GM23338 (cell line): Measurements from ENCODE around the gene PPP1R3D. TPM values are rescaled to one million over a fixed set of nuclear protein-coding genes. Genes with fewer than 3 reads are reported as not detected.

Experiments
- ATAC-seq: fragments of 200-7000 bp; cut with Tn5 transposase; 3 replicates; pipeline ENCODE4 v1.9.1; 2020
- DNase-seq: peaks from one replicate; pipeline ENCODE4 v3.0.0-alpha.2; 2015; ENCODE audit warnings: low spot score
- H2AFZ ChIP-seq: fragments of 200-600 bp; sonication (generic); 2 replicates; pipeline ENCODE4 v1.8.0; 2016; ENCODE audit warnings: antibody characterized with exemption, mild to moderate bottlenecking, moderate library complexity
- H3F3A ChIP-seq: fragments of 200-600 bp; sonication (generic); replicated peaks from 2 replicates; pipeline ENCODE4 v1.8.0; 2017; ENCODE audit warnings: antibody characterized with exemption, mixed run types, low read depth
- H3K27ac ChIP-seq: fragments of 200-600 bp; sonication (generic); 2 replicates; pipeline ENCODE4 v1.6.1; 2016; ENCODE audit warnings: low read depth
- H3K27me3 ChIP-seq: fragments of 200-600 bp; sonication (generic); 2 replicates; pipeline ENCODE4 v1.8.0; 2016; ENCODE audit warnings: mild to moderate bottlenecking, mixed run types, moderate library complexity; ENCODE audit not compliant: insufficient read depth
- H3K36me3 ChIP-seq: fragments of 200-600 bp; sonication (generic); 2 replicates; pipeline ENCODE4 v1.8.0; 2016; ENCODE audit warnings: mild to moderate bottlenecking; ENCODE audit not compliant: insufficient read depth
- H3K4me1 ChIP-seq: fragments of 200-600 bp; sonication (generic); 2 replicates; pipeline ENCODE4 v1.8.0; 2016; ENCODE audit warnings: mild to moderate bottlenecking, moderate library complexity; ENCODE audit not compliant: insufficient read depth
- H3K4me2 ChIP-seq: fragments of 200-600 bp; sonication (generic); 2 replicates; pipeline ENCODE4 v1.7.1; 2017; ENCODE audit warnings: mixed run types
- H3K4me3 ChIP-seq: fragments of 200-600 bp; sonication (generic); 2 replicates; pipeline ENCODE4 v1.6.1; 2016; ENCODE audit warnings: mixed run types
- H3K79me2 ChIP-seq: fragments of 200-600 bp; sonication (generic); replicated peaks from 2 replicates; pipeline ENCODE4 v1.8.0; 2017; ENCODE audit warnings: mild to moderate bottlenecking; ENCODE audit not compliant: insufficient read depth
- H3K9me2 ChIP-seq: fragments of 200-600 bp; sonication (generic); 2 replicates; pipeline ENCODE4 v1.8.0; 2017; ENCODE audit not compliant: insufficient read depth
- H4K20me1 ChIP-seq: fragments of 200-600 bp; sonication (generic); replicated peaks from 2 replicates; pipeline ENCODE4 v1.8.0; 2017; ENCODE audit warnings: mild to moderate bottlenecking; ENCODE audit not compliant: insufficient read depth
- H3K27ac Mint-ChIP-seq: 2 replicates; pipeline ENCODE4 v1.8.0; 2020; ENCODE audit warnings: inconsistent platforms, mild to moderate bottlenecking, moderate library complexity, mixed read lengths
- H3K27me3 Mint-ChIP-seq: 3 replicates; pipeline ENCODE4 v1.8.0; 2022; ENCODE audit warnings: low read depth, mild to moderate bottlenecking, moderate library complexity, mixed read lengths, inconsistent platforms; ENCODE audit not compliant: insufficient read depth, poor library complexity
- H3K36me3 Mint-ChIP-seq: 3 replicates; pipeline ENCODE4 v1.8.0; 2021; ENCODE audit warnings: low read depth, mild to moderate bottlenecking, inconsistent platforms, moderate library complexity, mixed read lengths
- H3K4me1 Mint-ChIP-seq: 3 replicates; pipeline ENCODE4 v1.8.0; 2020; ENCODE audit warnings: mild to moderate bottlenecking, inconsistent platforms, mixed read lengths
- H3K4me3 Mint-ChIP-seq: 3 replicates; pipeline ENCODE4 v1.8.0; 2021; ENCODE audit warnings: moderate library complexity, mild to moderate bottlenecking, inconsistent platforms, mixed read lengths
- H3K9me3 Mint-ChIP-seq: 3 replicates; pipeline ENCODE4 v1.8.0; 2020; ENCODE audit warnings: moderate library complexity, mild to moderate bottlenecking, inconsistent platforms, mixed read lengths
- CREB1 ChIP-seq: fragments of 250-450 bp; sonication (Bioruptor Pico); IDR thresholded peaks from 2 replicates; pipeline ENCODE4 v1.5.0; 2020; ENCODE audit warnings: low read depth, mild to moderate bottlenecking, moderate library complexity
- EZH2 ChIP-seq: fragments of 200-600 bp; sonication (generic); IDR thresholded peaks from one replicate; pipeline ENCODE4 v1.8.0; 2017; ENCODE audit warnings: antibody characterized with exemption, mild to moderate bottlenecking, low read depth; ENCODE audit not compliant: unreplicated experiment
- EZH2phosphoT487 ChIP-seq: fragments of 200-600 bp; sonication (generic); IDR thresholded peaks from one replicate; pipeline ENCODE4 v1.8.1; 2018; ENCODE audit warnings: antibody characterized with exemption; ENCODE audit not compliant: unreplicated experiment
- NANOG ChIP-seq: IDR thresholded peaks from 2 replicates; pipeline ENCODE4 v1.6.1; 2016; ENCODE audit warnings: antibody characterized with exemption, borderline replicate concordance
- POLR2AphosphoS5 ChIP-seq: IDR thresholded peaks from 2 replicates; pipeline ENCODE4 v1.6.1; 2016; ENCODE audit warnings: antibody characterized with exemption, low read depth
- STAT1 ChIP-seq: IDR thresholded peaks from one replicate; pipeline ENCODE4 v1.6.1; 2016; ENCODE audit warnings: antibody characterized with exemption; ENCODE audit not compliant: unreplicated experiment
- ZNF331 ChIP-seq: fragments of 250-450 bp; sonication (Bioruptor Pico); IDR thresholded peaks from 2 replicates; pipeline ENCODE4 v1.5.0; 2020; ENCODE audit warnings: low read depth, mild to moderate bottlenecking, moderate library complexity
- polyA plus RNA-seq: library from polyadenylated mRNA; unstranded; fragments of >200 nt; fragmentation: Nextera tagmentation; extraction: Ambion mirVana; gene quantifications from 2 replicates; pipeline ENCODE4 v1.2.1, GENCODE V29; 2016
- total RNA-seq: library from RNA; depleted of rRNA; stranded (reverse); fragments of >200 nt; shearing (Covaris generic); gene quantifications from 2 replicates; pipeline ENCODE4 v1.2.3, GENCODE V29; 2014
- TF ChIP-seq, protein P1 (sequence below): fragments of 250-450 bp; sonication (Bioruptor Pico); IDR thresholded peaks from 2 replicates; pipeline ENCODE4 v1.5.0; 2020; ENCODE audit warnings: mild to moderate bottlenecking, moderate library complexity
- TF ChIP-seq, protein P2 (sequence below): IDR thresholded peaks from one replicate; pipeline ENCODE4 v1.6.1; 2018; ENCODE audit warnings: antibody characterized with exemption; ENCODE audit not compliant: unreplicated experiment
- TF ChIP-seq, protein P3 (sequence below), 2 experiments: fragments of 200-600 bp in 1 of 2; sonication (generic) in 1 of 2; conservative IDR thresholded peaks; 2 replicates each; pipeline versions ENCODE4 v1.5.1 to v1.6.1; 2016 to 2017; ENCODE audit warnings: antibody characterized with exemption in 2 of 2, low read depth in 2 of 2, mild to moderate bottlenecking in 2 of 2, moderate library complexity in 1 of 2
- TF ChIP-seq, protein P4 (sequence below): IDR thresholded peaks from 2 replicates; pipeline ENCODE4 v1.6.1; 2016; ENCODE audit warnings: antibody characterized with exemption

PPP1R3D gene
- total and polyA plus RNA-seq, 2 experiments from 2014 or later, result 1.4 to 3.0 TPM

DNA sequence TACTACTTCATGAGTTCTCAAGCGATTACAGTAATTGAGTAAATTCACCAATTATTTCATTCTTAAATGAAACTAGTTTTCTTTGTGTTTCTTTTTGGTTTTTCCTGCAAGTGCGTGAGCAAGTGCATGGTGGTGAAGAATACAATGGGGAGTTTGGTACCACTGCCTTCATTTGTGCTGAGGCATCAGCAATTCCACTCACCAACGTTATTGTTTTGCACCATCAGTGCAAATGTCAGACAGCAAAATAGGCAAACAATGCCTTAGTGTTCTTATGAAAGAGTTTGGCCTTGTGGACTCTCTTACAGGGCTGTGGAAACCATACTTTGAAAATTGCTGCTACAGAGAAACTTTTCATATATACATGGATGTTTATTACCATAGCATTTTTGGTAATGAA, 26.3 kb upstream of the PPP1R3D start:
- H3K9me2 ChIP-seq, result no peaks in the 10 kb centered on the region
- no peaks in the 10 kb centered on the region for H4K20me1 ChIP-seq
- Mint-ChIP-seq H3K27ac (no peak overlapping the region), H3K27me3 (no peaks in the 10 kb centered on the region), H3K4me1 (no peaks in the 10 kb centered on the region), H3K36me3 (no peaks in the 10 kb centered on the region), H3K4me3 (no peak overlapping the region), H3K9me3 (no peaks in the 10 kb centered on the region)
- H3K4me2 ChIP-seq, result no peak overlapping the region
- H3K27ac ChIP-seq, result no peak overlapping the region
- no peak for ATAC-seq
- no peaks in the 10 kb centered on the region for H3F3A ChIP-seq
- TF ChIP-seq EZH2, result no peak
- TF ChIP-seq, protein P1, sequence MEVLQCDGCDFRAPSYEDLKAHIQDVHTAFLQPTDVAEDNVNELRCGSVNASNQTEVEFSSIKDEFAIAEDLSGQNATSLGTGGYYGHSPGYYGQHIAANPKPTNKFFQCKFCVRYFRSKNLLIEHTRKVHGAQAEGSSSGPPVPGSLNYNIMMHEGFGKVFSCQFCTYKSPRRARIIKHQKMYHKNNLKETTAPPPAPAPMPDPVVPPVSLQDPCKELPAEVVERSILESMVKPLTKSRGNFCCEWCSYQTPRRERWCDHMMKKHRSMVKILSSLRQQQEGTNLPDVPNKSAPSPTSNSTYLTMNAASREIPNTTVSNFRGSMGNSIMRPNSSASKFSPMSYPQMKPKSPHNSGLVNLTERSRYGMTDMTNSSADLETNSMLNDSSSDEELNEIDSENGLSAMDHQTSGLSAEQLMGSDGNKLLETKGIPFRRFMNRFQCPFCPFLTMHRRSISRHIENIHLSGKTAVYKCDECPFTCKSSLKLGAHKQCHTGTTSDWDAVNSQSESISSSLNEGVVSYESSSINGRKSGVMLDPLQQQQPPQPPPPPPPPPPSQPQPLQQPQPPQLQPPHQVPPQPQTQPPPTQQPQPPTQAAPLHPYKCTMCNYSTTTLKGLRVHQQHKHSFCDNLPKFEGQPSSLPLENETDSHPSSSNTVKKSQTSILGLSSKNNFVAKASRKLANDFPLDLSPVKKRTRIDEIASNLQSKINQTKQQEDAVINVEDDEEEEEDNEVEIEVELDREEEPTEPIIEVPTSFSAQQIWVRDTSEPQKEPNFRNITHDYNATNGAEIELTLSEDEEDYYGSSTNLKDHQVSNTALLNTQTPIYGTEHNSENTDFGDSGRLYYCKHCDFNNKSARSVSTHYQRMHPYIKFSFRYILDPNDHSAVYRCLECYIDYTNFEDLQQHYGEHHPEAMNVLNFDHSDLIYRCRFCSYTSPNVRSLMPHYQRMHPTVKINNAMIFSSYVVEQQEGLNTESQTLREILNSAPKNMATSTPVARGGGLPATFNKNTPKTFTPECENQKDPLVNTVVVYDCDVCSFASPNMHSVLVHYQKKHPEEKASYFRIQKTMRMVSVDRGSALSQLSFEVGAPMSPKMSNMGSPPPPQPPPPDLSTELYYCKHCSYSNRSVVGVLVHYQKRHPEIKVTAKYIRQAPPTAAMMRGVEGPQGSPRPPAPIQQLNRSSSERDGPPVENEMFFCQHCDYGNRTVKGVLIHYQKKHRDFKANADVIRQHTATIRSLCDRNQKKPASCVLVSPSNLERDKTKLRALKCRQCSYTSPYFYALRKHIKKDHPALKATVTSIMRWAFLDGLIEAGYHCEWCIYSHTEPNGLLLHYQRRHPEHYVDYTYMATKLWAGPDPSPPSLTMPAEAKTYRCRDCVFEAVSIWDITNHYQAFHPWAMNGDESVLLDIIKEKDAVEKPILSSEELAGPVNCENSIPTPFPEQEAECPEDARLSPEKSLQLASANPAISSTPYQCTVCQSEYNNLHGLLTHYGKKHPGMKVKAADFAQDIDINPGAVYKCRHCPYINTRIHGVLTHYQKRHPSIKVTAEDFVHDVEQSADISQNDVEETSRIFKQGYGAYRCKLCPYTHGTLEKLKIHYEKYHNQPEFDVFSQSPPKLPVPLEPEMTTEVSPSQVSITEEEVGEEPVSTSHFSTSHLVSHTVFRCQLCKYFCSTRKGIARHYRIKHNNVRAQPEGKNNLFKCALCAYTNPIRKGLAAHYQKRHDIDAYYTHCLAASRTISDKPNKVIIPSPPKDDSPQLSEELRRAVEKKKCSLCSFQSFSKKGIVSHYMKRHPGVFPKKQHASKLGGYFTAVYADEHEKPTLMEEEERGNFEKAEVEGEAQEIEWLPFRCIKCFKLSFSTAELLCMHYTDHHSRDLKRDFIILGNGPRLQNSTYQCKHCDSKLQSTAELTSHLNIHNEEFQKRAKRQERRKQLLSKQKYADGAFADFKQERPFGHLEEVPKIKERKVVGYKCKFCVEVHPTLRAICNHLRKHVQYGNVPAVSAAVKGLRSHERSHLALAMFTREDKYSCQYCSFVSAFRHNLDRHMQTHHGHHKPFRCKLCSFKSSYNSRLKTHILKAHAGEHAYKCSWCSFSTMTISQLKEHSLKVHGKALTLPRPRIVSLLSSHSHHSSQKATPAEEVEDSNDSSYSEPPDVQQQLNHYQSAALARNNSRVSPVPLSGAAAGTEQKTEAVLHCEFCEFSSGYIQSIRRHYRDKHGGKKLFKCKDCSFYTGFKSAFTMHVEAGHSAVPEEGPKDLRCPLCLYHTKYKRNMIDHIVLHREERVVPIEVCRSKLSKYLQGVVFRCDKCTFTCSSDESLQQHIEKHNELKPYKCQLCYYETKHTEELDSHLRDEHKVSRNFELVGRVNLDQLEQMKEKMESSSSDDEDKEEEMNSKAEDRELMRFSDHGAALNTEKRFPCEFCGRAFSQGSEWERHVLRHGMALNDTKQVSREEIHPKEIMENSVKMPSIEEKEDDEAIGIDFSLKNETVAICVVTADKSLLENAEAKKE (CRISPR knock-in tag), result no peak
- TF ChIP-seq, protein P2, sequence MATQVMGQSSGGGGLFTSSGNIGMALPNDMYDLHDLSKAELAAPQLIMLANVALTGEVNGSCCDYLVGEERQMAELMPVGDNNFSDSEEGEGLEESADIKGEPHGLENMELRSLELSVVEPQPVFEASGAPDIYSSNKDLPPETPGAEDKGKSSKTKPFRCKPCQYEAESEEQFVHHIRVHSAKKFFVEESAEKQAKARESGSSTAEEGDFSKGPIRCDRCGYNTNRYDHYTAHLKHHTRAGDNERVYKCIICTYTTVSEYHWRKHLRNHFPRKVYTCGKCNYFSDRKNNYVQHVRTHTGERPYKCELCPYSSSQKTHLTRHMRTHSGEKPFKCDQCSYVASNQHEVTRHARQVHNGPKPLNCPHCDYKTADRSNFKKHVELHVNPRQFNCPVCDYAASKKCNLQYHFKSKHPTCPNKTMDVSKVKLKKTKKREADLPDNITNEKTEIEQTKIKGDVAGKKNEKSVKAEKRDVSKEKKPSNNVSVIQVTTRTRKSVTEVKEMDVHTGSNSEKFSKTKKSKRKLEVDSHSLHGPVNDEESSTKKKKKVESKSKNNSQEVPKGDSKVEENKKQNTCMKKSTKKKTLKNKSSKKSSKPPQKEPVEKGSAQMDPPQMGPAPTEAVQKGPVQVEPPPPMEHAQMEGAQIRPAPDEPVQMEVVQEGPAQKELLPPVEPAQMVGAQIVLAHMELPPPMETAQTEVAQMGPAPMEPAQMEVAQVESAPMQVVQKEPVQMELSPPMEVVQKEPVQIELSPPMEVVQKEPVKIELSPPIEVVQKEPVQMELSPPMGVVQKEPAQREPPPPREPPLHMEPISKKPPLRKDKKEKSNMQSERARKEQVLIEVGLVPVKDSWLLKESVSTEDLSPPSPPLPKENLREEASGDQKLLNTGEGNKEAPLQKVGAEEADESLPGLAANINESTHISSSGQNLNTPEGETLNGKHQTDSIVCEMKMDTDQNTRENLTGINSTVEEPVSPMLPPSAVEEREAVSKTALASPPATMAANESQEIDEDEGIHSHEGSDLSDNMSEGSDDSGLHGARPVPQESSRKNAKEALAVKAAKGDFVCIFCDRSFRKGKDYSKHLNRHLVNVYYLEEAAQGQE, result no peak
- no peak for TF ChIP-seq NANOG
- TF ChIP-seq, protein P3, sequence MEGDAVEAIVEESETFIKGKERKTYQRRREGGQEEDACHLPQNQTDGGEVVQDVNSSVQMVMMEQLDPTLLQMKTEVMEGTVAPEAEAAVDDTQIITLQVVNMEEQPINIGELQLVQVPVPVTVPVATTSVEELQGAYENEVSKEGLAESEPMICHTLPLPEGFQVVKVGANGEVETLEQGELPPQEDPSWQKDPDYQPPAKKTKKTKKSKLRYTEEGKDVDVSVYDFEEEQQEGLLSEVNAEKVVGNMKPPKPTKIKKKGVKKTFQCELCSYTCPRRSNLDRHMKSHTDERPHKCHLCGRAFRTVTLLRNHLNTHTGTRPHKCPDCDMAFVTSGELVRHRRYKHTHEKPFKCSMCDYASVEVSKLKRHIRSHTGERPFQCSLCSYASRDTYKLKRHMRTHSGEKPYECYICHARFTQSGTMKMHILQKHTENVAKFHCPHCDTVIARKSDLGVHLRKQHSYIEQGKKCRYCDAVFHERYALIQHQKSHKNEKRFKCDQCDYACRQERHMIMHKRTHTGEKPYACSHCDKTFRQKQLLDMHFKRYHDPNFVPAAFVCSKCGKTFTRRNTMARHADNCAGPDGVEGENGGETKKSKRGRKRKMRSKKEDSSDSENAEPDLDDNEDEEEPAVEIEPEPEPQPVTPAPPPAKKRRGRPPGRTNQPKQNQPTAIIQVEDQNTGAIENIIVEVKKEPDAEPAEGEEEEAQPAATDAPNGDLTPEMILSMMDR (conservative IDR thresholded peaks at IDR 0.05; ENCODE audit: low read depth in 2 of 2), result no peak
- no peak for TF ChIP-seq POLR2AphosphoS5
- no peak for TF ChIP-seq ZNF331 (CRISPR knock-in tag)
- no peak for TF ChIP-seq STAT1
- TF ChIP-seq, protein P4, sequence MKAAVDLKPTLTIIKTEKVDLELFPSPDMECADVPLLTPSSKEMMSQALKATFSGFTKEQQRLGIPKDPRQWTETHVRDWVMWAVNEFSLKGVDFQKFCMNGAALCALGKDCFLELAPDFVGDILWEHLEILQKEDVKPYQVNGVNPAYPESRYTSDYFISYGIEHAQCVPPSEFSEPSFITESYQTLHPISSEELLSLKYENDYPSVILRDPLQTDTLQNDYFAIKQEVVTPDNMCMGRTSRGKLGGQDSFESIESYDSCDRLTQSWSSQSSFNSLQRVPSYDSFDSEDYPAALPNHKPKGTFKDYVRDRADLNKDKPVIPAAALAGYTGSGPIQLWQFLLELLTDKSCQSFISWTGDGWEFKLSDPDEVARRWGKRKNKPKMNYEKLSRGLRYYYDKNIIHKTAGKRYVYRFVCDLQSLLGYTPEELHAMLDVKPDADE, result no peak
- TF ChIP-seq CREB1, result no peak
- no peak for TF ChIP-seq EZH2phosphoT487
- no peaks in the 10 kb centered on the region for H3K79me2 ChIP-seq
- H3K27me3 ChIP-seq, result no peaks in the 10 kb centered on the region
- no peaks in the 10 kb centered on the region for H3K4me1 ChIP-seq
- H2AFZ ChIP-seq, result no peak overlapping the region
- H3K36me3 ChIP-seq, result no peaks in the 10 kb centered on the region
- DNase-seq, result no peak
- no peak overlapping the region for H3K4me3 ChIP-seq
